Mesenchymal stem cell (in vitro differentiated cells and primary cell): ENCODE measurements around the gene ZNF766.

ENCODE experiments used
- DNase-seq: peaks from one replicate; pipeline ENCODE4 v3.0.0-alpha.2; 2013
- H2AFZ ChIP-seq: one replicate; pipeline ENCODE4 v1.6.1; 2013; ENCODE audit warnings: low read depth, mild to moderate bottlenecking, control low read depth, inconsistent platforms, low read length, moderate library complexity
- H2AK5ac ChIP-seq: 2 replicates; pipeline ENCODE4 v1.6.1; 2013; ENCODE audit warnings: low read length, moderate library complexity, mild to moderate bottlenecking, inconsistent platforms; ENCODE audit not compliant: severe bottlenecking
- H2BK120ac ChIP-seq: one replicate; pipeline ENCODE4 v1.6.1; 2013; ENCODE audit warnings: low read depth, mild to moderate bottlenecking, inconsistent platforms, low read length, moderate library complexity
- H2BK12ac ChIP-seq, 2 experiments: one replicate each; pipeline ENCODE4 v1.6.1; 2013; ENCODE audit warnings: inconsistent platforms in 2 of 2, low read length in 2 of 2, mild to moderate bottlenecking in 2 of 2, moderate library complexity in 2 of 2, control low read depth in 1 of 2
- H2BK15ac ChIP-seq: one replicate; pipeline ENCODE4 v1.6.1; 2013; ENCODE audit warnings: mild to moderate bottlenecking, low read depth, inconsistent platforms; ENCODE audit not compliant: poor library complexity, severe bottlenecking
- H2BK5ac ChIP-seq: 2 replicates; pipeline ENCODE4 v1.6.1; 2013; ENCODE audit warnings: low read depth, mild to moderate bottlenecking, low read length, control low read depth, inconsistent platforms; ENCODE audit not compliant: poor library complexity, severe bottlenecking
- H3K14ac ChIP-seq, 2 experiments: one replicate each; pipeline ENCODE4 v1.6.1; 2013; ENCODE audit warnings: inconsistent platforms in 2 of 2, low read length in 2 of 2, control low read depth in 1 of 2, mild to moderate bottlenecking in 1 of 2, moderate library complexity in 1 of 2
- H3K18ac ChIP-seq, 2 experiments: one replicate each; pipeline ENCODE4 v1.6.1; 2013; ENCODE audit warnings: inconsistent platforms in 2 of 2, low read length in 2 of 2, control low read depth in 1 of 2, low read depth in 1 of 2, mild to moderate bottlenecking in 1 of 2
- H3K23ac ChIP-seq, 2 experiments: one replicate each; pipeline ENCODE4 v1.6.1; 2013; ENCODE audit warnings: inconsistent platforms in 2 of 2, low read length in 2 of 2, mild to moderate bottlenecking in 2 of 2, moderate library complexity in 2 of 2, control low read depth in 1 of 2
- H3K27ac ChIP-seq: 2 replicates; pipeline ENCODE4 v1.5.1; 2013; ENCODE audit warnings: mild to moderate bottlenecking, moderate library complexity, low read length, control low read depth, inconsistent platforms; ENCODE audit not compliant: poor library complexity, severe bottlenecking
- H3K27me3 ChIP-seq, 2 experiments: 2 replicates each; pipeline versions ENCODE4 v1.6.1 to v1.7.0; 2013; ENCODE audit warnings: low read length in 2 of 2, mild to moderate bottlenecking in 2 of 2, moderate library complexity in 2 of 2, control low read depth in 1 of 2, inconsistent platforms in 1 of 2; ENCODE audit not compliant: control insufficient read depth in 1 of 2, insufficient read depth in 1 of 2
- H3K36me3 ChIP-seq, 2 experiments: 2 replicates each; pipeline versions ENCODE4 v1.6.1 to v1.7.0; 2013; ENCODE audit warnings: low read length in 2 of 2, control low read depth in 1 of 2, inconsistent platforms in 1 of 2, low read depth in 1 of 2, mild to moderate bottlenecking in 1 of 2; ENCODE audit not compliant: insufficient read depth in 2 of 2, control insufficient read depth in 1 of 2
- H3K4ac ChIP-seq, 2 experiments: one replicate each; pipeline ENCODE4 v1.6.1; 2013; ENCODE audit warnings: inconsistent platforms in 2 of 2, low read length in 2 of 2, mild to moderate bottlenecking in 2 of 2, moderate library complexity in 2 of 2, control low read depth in 1 of 2, low read depth in 1 of 2
- H3K4me1 ChIP-seq: 2 replicates; pipeline ENCODE4 v1.6.1; 2013; ENCODE audit warnings: low read depth, low read length, control low read depth; ENCODE audit not compliant: control insufficient read depth, insufficient read depth
- H3K4me2 ChIP-seq: 2 replicates; pipeline ENCODE4 v1.6.1; 2013; ENCODE audit warnings: low read length, mild to moderate bottlenecking, inconsistent platforms; ENCODE audit not compliant: poor library complexity, severe bottlenecking
- H3K4me3 ChIP-seq, 2 experiments: 2 replicates each; pipeline versions ENCODE4 v1.5.1 to v1.7.0; 2013; ENCODE audit warnings: low read length in 2 of 2, mild to moderate bottlenecking in 2 of 2, control low read depth in 1 of 2, low read depth in 1 of 2; ENCODE audit not compliant: insufficient read depth in 1 of 2
- H3K79me1 ChIP-seq: replicated peaks from 2 replicates; pipeline ENCODE4 v1.6.1; 2013; ENCODE audit warnings: mild to moderate bottlenecking, control low read depth, low read length, inconsistent platforms; ENCODE audit not compliant: poor library complexity, severe bottlenecking
- H3K9ac ChIP-seq: 2 replicates; pipeline ENCODE4 v1.7.0; 2013; ENCODE audit warnings: mild to moderate bottlenecking, low read length, moderate library complexity
- H3K9me3 ChIP-seq: 2 replicates; pipeline ENCODE4 v1.7.0; 2013; ENCODE audit warnings: mild to moderate bottlenecking, low read length; ENCODE audit not compliant: control insufficient read depth
- H4K8ac ChIP-seq: one replicate; pipeline ENCODE4 v1.6.1; 2013; ENCODE audit warnings: inconsistent platforms, mild to moderate bottlenecking, low read length, moderate library complexity
- H4K91ac ChIP-seq: one replicate; pipeline ENCODE4 v1.6.1; 2013; ENCODE audit warnings: mild to moderate bottlenecking, low read length, inconsistent platforms
- WGBS: methylation state at CpG from one replicate; pipeline ENCODE4 v1.1.7; 2013; ENCODE audit warnings: mixed read lengths; 5-methylcytosine and 5-hydroxymethylcytosine counted together

The ZNF766 gene

GRCh38 chr19:52229524-52229923 is 39.9 kb upstream of the ZNF766 start:
- DNase-seq, result no peak
- Histone ChIP-seq H3K27me3 (no peaks in the 10 kb centered on the region), H3K27ac (no peak overlapping the region), H4K8ac (no peak overlapping the region), H2BK12ac (no peak overlapping the region), H3K9ac (no peak overlapping the region), H3K4me2 (no peak overlapping the region), H3K4ac (no peak overlapping the region), H3K79me1 (peaks cover 19% of the 10 kb centered on the region), H2AK5ac (no peak overlapping the region), H3K4me1 (no peaks in the 10 kb centered on the region), H2BK15ac (no peak overlapping the region), H2AFZ (no peak overlapping the region), H3K23ac (no peak overlapping the region), H3K4me3 (no peak overlapping the region), H3K18ac (no peak overlapping the region), H4K91ac (no peak overlapping the region), H2BK5ac (no peak overlapping the region), H3K14ac (no peak overlapping the region), H3K9me3 (no peaks in the 10 kb centered on the region), H2BK120ac (no peak overlapping the region), H3K36me3 (peaks cover 55 to 64% of the 10 kb centered on the region in 2 experiments)
- 98% methylated on average over 5 of the region's 6 CpGs for WGBS

DNA sequence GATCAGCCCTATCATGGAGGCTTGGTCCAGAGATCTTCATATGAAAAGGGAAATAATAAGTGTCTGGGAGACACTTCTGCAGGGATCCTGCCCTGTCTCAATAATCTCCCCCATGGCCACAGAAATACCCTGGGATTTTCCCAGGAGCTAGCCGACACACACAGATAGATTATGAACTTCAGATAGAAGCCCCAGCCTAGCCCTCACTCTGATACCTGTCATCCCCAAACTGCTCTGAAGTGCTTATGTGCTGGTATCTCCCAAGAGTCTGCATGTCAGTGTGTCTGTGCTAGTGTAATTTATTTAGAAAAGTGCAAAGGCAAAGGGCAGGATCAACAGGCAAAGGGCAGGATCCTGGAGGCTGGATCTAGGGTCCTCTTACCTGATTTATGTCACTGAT is 38.7 kb upstream of the ZNF766 start:
- Histone ChIP-seq H3K79me1 (peaks cover 17% of the 10 kb centered on the region), H4K8ac (no peak overlapping the region), H2BK5ac (no peak overlapping the region), H3K4me1 (no peaks in the 10 kb centered on the region), H3K4ac (no peak overlapping the region), H4K91ac (no peak overlapping the region), H3K14ac (no peak overlapping the region), H3K18ac (no peak overlapping the region), H3K9ac (no peak overlapping the region), H3K4me2 (no peak overlapping the region), H2BK15ac (no peak overlapping the region), H2BK12ac (no peak overlapping the region), H3K27ac (no peak overlapping the region), H2AFZ (no peak overlapping the region), H3K4me3 (no peak overlapping the region), H2AK5ac (no peak overlapping the region), H2BK120ac (no peak overlapping the region), H3K36me3 (peaks cover 45 to 54% of the 10 kb centered on the region in 2 experiments), H3K9me3 (no peaks in the 10 kb centered on the region), H3K23ac (no peak overlapping the region), H3K27me3 (no peaks in the 10 kb centered on the region)
- DNase-seq, result no peak
- 86% methylated on average over 1 of the region's 1 CpG for WGBS

DNA sequence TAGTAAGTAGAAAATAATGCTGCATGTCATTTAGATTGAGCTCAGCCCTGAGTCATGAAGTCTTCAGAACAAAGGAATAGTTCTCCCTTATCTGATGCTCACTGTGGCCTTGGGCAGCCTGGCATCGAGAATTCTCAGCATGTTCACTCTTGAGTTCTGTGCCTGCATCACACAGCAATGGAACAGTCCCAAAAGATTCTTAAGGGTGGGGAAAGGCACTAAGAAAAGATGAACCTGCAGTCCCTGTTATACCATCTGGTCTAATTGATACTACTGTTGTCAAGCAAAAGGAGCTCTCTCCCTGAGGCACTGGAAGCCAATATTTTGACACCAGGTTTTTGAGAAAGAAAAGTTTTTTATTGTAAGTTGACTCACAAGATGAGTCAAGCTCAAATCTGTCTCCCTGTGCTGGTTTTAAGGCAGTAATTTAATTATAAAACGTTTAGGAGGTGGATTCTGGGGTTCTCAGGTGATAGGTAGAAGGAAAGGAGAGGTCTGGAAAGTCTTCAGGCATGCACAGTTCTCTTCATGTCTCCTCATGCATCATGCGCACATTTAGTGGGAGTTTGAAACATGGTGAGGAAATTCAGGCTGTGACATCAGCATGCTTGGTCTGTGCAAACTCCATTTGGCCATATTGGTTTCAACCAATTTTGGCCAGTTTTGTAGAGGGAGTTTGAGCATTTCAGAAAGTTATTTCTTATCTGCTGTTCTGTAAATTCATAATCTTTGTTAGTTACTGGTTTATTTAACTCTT is 38.1 kb upstream of the ZNF766 start:
- Histone ChIP-seq H3K14ac (no peak overlapping the region), H3K4me3 (no peak overlapping the region), H3K4me1 (no peaks in the 10 kb centered on the region), H2AFZ (no peak overlapping the region), H3K79me1 (peaks cover 12% of the 10 kb centered on the region), H3K4me2 (no peak overlapping the region), H2BK12ac (no peak overlapping the region), H2BK15ac (no peak overlapping the region), H3K4ac (no peak overlapping the region), H3K18ac (no peak overlapping the region), H3K9me3 (no peaks in the 10 kb centered on the region), H4K91ac (no peak overlapping the region), H3K23ac (no peak overlapping the region), H3K27me3 (no peaks in the 10 kb centered on the region), H2BK120ac (no peak overlapping the region), H2BK5ac (no peak overlapping the region), H4K8ac (no peak overlapping the region), H3K27ac (no peak overlapping the region), H3K36me3 (peaks cover 39 to 48% of the 10 kb centered on the region in 2 experiments), H2AK5ac (no peak overlapping the region), H3K9ac (no peak overlapping the region)
- WGBS, result 73% methylated on average over 3 of the region's 3 CpGs
- DNase-seq, result no peak

DNA sequence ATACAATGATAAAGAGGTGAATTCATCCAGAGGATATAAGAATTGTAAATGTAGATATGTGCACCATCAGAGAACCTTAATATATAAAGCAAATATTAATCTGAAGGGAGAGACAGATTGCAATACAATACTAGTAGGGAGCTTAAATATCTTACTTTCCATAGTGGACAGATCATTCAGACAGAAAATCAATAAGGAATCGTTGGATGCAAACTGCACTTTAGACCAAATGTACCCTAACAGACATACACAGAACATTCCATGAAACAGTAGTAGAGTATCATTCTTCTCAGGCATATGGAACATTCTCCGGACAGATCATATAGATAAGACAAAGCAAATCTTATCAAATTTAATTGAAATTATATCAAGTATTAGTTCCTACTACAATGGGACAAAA is 35.0 kb upstream of the ZNF766 start:
- Histone ChIP-seq H3K27ac (no peak overlapping the region), H3K27me3 (no peaks in the 10 kb centered on the region), H3K4me2 (no peak overlapping the region), H2BK120ac (no peak overlapping the region), H3K9ac (no peak overlapping the region), H4K91ac (no peak overlapping the region), H2AFZ (no peak overlapping the region), H3K4me3 (no peak overlapping the region), H2BK12ac (no peak overlapping the region), H3K36me3 (peaks cover 8 to 20% of the 10 kb centered on the region in 2 experiments), H2BK5ac (no peak overlapping the region), H4K8ac (no peak overlapping the region), H3K9me3 (no peaks in the 10 kb centered on the region), H3K4me1 (no peaks in the 10 kb centered on the region), H2BK15ac (no peak overlapping the region), H3K14ac (no peak overlapping the region), H3K23ac (no peak overlapping the region), H3K4ac (no peak overlapping the region), H3K79me1 (peaks cover 2% of the 10 kb centered on the region), H2AK5ac (no peak overlapping the region), H3K18ac (no peak overlapping the region)
- 100% methylated on average over 1 of the region's 2 CpGs for WGBS
- DNase-seq, result no peak
